ENCODE data around the gene SERPINE1.

SERPINE1 gene

DNA sequence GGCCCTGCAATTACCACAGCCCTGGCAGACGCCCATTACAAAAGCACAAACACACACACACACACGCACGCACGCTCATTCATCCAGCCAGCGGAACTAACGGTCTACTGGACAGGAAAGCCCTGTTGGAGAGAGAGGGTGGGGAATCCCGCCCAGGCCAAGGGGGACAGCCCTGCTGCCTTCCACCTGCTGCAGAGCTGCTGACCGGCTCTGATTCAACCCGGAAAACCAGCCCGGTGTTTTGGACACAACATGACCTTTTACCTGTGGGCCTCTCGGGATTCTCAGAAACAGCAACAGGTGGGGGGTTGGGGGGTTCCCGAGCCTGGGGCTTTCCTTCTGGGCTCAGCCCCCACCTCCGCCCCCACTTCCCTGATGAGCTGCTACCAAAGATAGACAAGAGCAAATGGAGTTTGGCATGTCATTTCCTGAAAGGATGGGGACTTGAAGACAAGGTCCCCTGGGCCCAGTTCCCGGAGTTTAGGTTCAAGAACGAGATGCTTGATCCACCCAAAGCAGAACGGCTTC lies 18.5 kb upstream of the SERPINE1 start:
- Histone ChIP-seq H3K27me3 (ENCODE audit: control insufficient read depth, low read length) (peaks cover 36% of the 10 kb centered on the region), H3K4me2 (ENCODE audit: low read length) (no peak overlapping the region)

DNA sequence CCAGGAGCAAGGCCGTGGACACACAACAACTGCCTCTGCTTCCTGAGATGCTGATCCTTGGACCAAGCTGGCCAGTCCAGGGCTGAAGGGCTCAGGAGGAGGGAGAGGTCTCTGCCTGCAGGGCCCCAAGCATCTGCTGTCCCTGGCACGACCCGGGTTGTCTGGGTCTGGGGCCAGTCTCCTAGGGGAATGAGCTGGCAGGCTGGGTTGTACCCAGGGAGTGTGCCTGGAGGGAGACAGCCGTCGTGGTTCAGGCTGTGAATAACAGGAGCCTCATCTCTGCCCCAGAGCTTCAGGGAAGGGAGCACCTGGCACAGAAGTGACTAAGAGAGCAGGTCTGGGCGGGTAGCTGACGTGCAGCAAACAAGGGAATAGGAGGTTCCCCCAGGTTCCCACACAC lies 17.9 kb upstream of the SERPINE1 start:
- Histone ChIP-seq H3K27me3 (ENCODE audit: control insufficient read depth, low read length) (peaks cover 37% of the 10 kb centered on the region), H3K79me2 (ENCODE audit: control insufficient read depth, low read length) (no peaks in the 10 kb centered on the region), H3K27ac (ENCODE audit: low read depth, low read length) (no peak overlapping the region), H4K20me1 (ENCODE audit: control insufficient read depth, insufficient read depth, low read depth, low read length) (no peaks in the 10 kb centered on the region), H3K4me3 (ENCODE audit: low read length) (no peak overlapping the region), H3F3A (ENCODE audit: control insufficient read depth, insufficient read depth) (no peaks in the 10 kb centered on the region), H3K4me1 (ENCODE audit: control insufficient read depth, low read length) (peaks cover 5% of the 10 kb centered on the region; the same call in 1 of the 2 replicates), H3K9me2 (replicated peaks; ENCODE audit: control insufficient read depth, low read length) (no peaks in the 10 kb centered on the region), H3K4me2 (ENCODE audit: low read length) (no peak overlapping the region), H3K36me3 (ENCODE audit: control insufficient read depth, low read length) (no peaks in the 10 kb centered on the region), H3K9me3 (ENCODE audit: control insufficient read depth, insufficient read depth, low read length) (no peaks in the 10 kb centered on the region)
- TF ChIP-seq, protein P1, sequence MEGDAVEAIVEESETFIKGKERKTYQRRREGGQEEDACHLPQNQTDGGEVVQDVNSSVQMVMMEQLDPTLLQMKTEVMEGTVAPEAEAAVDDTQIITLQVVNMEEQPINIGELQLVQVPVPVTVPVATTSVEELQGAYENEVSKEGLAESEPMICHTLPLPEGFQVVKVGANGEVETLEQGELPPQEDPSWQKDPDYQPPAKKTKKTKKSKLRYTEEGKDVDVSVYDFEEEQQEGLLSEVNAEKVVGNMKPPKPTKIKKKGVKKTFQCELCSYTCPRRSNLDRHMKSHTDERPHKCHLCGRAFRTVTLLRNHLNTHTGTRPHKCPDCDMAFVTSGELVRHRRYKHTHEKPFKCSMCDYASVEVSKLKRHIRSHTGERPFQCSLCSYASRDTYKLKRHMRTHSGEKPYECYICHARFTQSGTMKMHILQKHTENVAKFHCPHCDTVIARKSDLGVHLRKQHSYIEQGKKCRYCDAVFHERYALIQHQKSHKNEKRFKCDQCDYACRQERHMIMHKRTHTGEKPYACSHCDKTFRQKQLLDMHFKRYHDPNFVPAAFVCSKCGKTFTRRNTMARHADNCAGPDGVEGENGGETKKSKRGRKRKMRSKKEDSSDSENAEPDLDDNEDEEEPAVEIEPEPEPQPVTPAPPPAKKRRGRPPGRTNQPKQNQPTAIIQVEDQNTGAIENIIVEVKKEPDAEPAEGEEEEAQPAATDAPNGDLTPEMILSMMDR (IDR thresholded peaks at IDR 0.05; ENCODE audit: low read depth, low read length, poor library complexity, severe bottlenecking): no peak
- TF ChIP-seq EZH2phosphoT487 (IDR thresholded peaks at IDR 0.05; ENCODE audit: borderline replicate concordance, low read length): no peak

More for the DNA sequence above, 18.5 kb upstream of the SERPINE1 start:
- Histone ChIP-seq H3K9me3 (ENCODE audit: control insufficient read depth, insufficient read depth, low read length) (no peaks in the 10 kb centered on the region), H3F3A (ENCODE audit: control insufficient read depth, insufficient read depth) (no peaks in the 10 kb centered on the region), H3K79me2 (ENCODE audit: control insufficient read depth, low read length) (no peaks in the 10 kb centered on the region), H3K4me1 (ENCODE audit: control insufficient read depth, low read length) (peaks cover 5% of the 10 kb centered on the region; the same call in 1 of the 2 replicates), H4K20me1 (ENCODE audit: control insufficient read depth, insufficient read depth, low read depth, low read length) (no peaks in the 10 kb centered on the region), H3K9me2 (replicated peaks; ENCODE audit: control insufficient read depth, low read length) (no peaks in the 10 kb centered on the region), H3K4me3 (ENCODE audit: low read length) (no peak overlapping the region), H3K27ac (ENCODE audit: low read depth, low read length) (no peak overlapping the region), H3K36me3 (ENCODE audit: control insufficient read depth, low read length) (no peaks in the 10 kb centered on the region)
- TF ChIP-seq EZH2phosphoT487 (IDR thresholded peaks at IDR 0.05; ENCODE audit: borderline replicate concordance, low read length): no peak
- TF ChIP-seq, protein P1 (IDR thresholded peaks at IDR 0.05; ENCODE audit: low read depth, low read length, poor library complexity, severe bottlenecking): no peak

DNA sequence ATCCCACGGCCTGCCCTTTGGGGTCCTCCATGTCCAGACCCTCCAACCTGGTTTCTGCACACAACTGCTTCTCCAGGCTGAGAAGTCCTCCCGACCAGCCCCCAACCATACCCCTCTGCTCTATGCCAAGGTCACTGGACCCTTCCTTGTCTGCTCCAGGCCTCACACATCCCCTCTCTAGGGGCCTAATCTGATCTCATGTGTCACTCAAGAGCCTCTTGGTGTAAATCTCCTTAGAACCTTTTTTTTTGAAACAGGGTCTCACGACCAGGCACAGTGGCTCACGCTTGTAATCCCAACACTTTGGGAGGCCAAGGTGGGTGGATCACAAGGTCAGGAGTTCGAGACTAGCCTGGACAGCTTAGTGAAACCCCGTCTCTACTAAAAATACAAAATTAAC lies 17.5 kb upstream of the SERPINE1 start:
- Histone ChIP-seq H3K27ac (ENCODE audit: low read depth, low read length) (no peak overlapping the region), H3K9me3 (ENCODE audit: control insufficient read depth, insufficient read depth, low read length) (no peaks in the 10 kb centered on the region), H3K27me3 (ENCODE audit: control insufficient read depth, low read length) (peaks cover 38% of the 10 kb centered on the region), H3K36me3 (ENCODE audit: control insufficient read depth, low read length) (no peaks in the 10 kb centered on the region), H4K20me1 (ENCODE audit: control insufficient read depth, insufficient read depth, low read depth, low read length) (no peaks in the 10 kb centered on the region), H3K4me1 (ENCODE audit: control insufficient read depth, low read length) (peaks cover 5% of the 10 kb centered on the region; the same call in 1 of the 2 replicates), H3K79me2 (ENCODE audit: control insufficient read depth, low read length) (no peaks in the 10 kb centered on the region), H3K4me2 (ENCODE audit: low read length) (no peak overlapping the region), H3K4me3 (ENCODE audit: low read length) (no peak overlapping the region), H3F3A (ENCODE audit: control insufficient read depth, insufficient read depth) (no peaks in the 10 kb centered on the region), H3K9me2 (replicated peaks; ENCODE audit: control insufficient read depth, low read length) (no peaks in the 10 kb centered on the region)
- TF ChIP-seq, protein P1 (IDR thresholded peaks at IDR 0.05; ENCODE audit: low read depth, low read length, poor library complexity, severe bottlenecking): no peak
- TF ChIP-seq EZH2phosphoT487 (IDR thresholded peaks at IDR 0.05; ENCODE audit: borderline replicate concordance, low read length): no peak

Measured in DOHH2 (cell line).